HL-60 (cell line): ENCODE results near the gene RAB12.

Experiments
- GABPA ChIP-seq: IDR thresholded peaks from 2 replicates; pipeline ENCODE4 v1.6.1; 2012; ENCODE audit warnings: low read depth
- TF ChIP-seq, protein P1 (sequence below): IDR thresholded peaks from one replicate; pipeline ENCODE4 v1.5.1; 2011; ENCODE audit warnings: low read length, control low read depth, inconsistent platforms; ENCODE audit not compliant: insufficient read depth

DNA sequence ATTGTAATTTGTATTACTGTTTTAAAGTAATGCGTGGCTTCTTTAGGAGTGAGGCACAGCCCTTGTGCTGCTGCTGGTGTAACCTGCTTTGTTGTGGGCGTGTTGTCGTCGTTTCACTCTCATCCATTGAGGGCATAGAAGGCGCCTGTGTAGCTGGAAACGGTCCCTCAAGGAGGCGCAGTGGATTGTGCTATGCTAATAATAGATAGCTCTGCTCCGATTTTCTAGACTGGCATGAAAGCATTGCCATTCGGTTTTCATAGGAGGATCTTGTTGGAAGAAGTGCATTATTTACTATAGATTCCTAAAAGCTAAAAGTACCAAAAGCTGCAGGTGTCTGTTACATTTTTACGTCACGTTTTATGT, 17.9 kb downstream of the RAB12 start:
- TF ChIP-seq, protein P1, sequence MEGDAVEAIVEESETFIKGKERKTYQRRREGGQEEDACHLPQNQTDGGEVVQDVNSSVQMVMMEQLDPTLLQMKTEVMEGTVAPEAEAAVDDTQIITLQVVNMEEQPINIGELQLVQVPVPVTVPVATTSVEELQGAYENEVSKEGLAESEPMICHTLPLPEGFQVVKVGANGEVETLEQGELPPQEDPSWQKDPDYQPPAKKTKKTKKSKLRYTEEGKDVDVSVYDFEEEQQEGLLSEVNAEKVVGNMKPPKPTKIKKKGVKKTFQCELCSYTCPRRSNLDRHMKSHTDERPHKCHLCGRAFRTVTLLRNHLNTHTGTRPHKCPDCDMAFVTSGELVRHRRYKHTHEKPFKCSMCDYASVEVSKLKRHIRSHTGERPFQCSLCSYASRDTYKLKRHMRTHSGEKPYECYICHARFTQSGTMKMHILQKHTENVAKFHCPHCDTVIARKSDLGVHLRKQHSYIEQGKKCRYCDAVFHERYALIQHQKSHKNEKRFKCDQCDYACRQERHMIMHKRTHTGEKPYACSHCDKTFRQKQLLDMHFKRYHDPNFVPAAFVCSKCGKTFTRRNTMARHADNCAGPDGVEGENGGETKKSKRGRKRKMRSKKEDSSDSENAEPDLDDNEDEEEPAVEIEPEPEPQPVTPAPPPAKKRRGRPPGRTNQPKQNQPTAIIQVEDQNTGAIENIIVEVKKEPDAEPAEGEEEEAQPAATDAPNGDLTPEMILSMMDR = no peak
- no peak for TF ChIP-seq GABPA
